PC-3 (cell line): Measurements from ENCODE around the gene ASXL2. TPM values are rescaled to one million over a fixed set of nuclear protein-coding genes. Genes with fewer than 3 reads are reported as not detected.
"Not testable (repeated sequence)": the region's sequence is repeated elsewhere in the genome, so short reads cannot be mapped to it uniquely, and the experiment has no call there.

Experiments
- ATAC-seq: fragments of 200-7000 bp; cut with Tn5 transposase; 2 replicates; pipeline ENCODE4 v1.9.1; 2020; ENCODE audit warnings: mild to moderate bottlenecking, moderate library complexity
- BruUV-seq: library from RNA; stranded (reverse); fragments of 400-500 nt; replicated peaks from 2 replicates; lab custom pipeline; 2021; lab: Mats Ljungman, UMichigan
- CTCF ChIA-PET: fragments of 300-600 bp; sonication (Branson Sonifier 250); formaldehyde crosslinking; loops from one replicate; lab custom pipeline; 2022; ENCODE audit warnings: antibody characterized with exemption; lab: Charles Lee
- POLR2A ChIA-PET: fragments of 300-600 bp; sonication (Branson Sonifier 250); formaldehyde crosslinking; loops from one replicate; lab custom pipeline; 2022; ENCODE audit warnings: antibody characterized with exemption; ENCODE audit not compliant: unreplicated experiment; lab: Charles Lee
- DNase-seq: peaks from one replicate; pipeline ENCODE4 v3.0.0-alpha.2; 2015
- H2AFZ ChIP-seq: fragments of 300-600 bp; sonication (generic); 2 replicates; pipeline ENCODE4 v1.6.0; 2016; ENCODE audit warnings: antibody characterized with exemption, low read length
- H3F3A ChIP-seq: fragments of 300-600 bp; sonication (generic); one replicate; pipeline ENCODE4 v1.6.0; 2017; ENCODE audit warnings: antibody characterized with exemption, low read length, control low read depth, mild to moderate bottlenecking; ENCODE audit not compliant: unreplicated experiment
- H3K27ac ChIP-seq: fragments of 300-600 bp; sonication (generic); 2 replicates; pipeline ENCODE4 v1.5.1; 2016; ENCODE audit warnings: mild to moderate bottlenecking, low read length
- H3K27me3 ChIP-seq: fragments of 300-600 bp; sonication (generic); 2 replicates; pipeline ENCODE4 v1.6.1; 2016; ENCODE audit warnings: low read length, mixed read lengths
- H3K36me3 ChIP-seq: fragments of 300-600 bp; sonication (generic); 2 replicates; pipeline ENCODE4 v1.6.1; 2016; ENCODE audit warnings: low read depth, mixed run types, low read length, mixed read lengths
- H3K4me1 ChIP-seq: fragments of 300-600 bp; sonication (generic); 2 replicates; pipeline ENCODE4 v1.5.1; 2016; ENCODE audit warnings: low read length; ENCODE audit not compliant: insufficient read depth
- H3K4me2 ChIP-seq: fragments of 300-600 bp; sonication (generic); 2 replicates; pipeline ENCODE4 v1.6.0; 2016; ENCODE audit warnings: low read length
- H3K4me3 ChIP-seq: fragments of 300-600 bp; sonication (generic); 2 replicates; pipeline ENCODE4 v1.5.1; 2016; ENCODE audit warnings: mild to moderate bottlenecking, low read length, mixed read lengths
- H3K79me2 ChIP-seq: fragments of 300-600 bp; sonication (generic); 2 replicates; pipeline ENCODE4 v1.6.1; 2017; ENCODE audit warnings: low read length, mixed read lengths
- H3K9ac ChIP-seq: fragments of 300-600 bp; sonication (generic); 2 replicates; pipeline ENCODE4 v1.6.0; 2016; ENCODE audit warnings: mild to moderate bottlenecking, low read length
- H3K9me2 ChIP-seq: fragments of 300-600 bp; sonication (generic); replicated peaks from 2 replicates; pipeline ENCODE4 v1.6.1; 2016; ENCODE audit warnings: mixed run types, low read length, mixed read lengths
- H3K9me3 ChIP-seq: fragments of 300-600 bp; sonication (generic); 2 replicates; pipeline ENCODE4 v1.6.1; 2016; ENCODE audit warnings: low read length, mixed read lengths
- H4K20me1 ChIP-seq: fragments of 300-600 bp; sonication (generic); 2 replicates; pipeline ENCODE4 v1.6.1; 2016; ENCODE audit warnings: low read length, mixed read lengths
- CTCF ChIP-seq: fragments of 300-600 bp; sonication (generic); conservative IDR thresholded peaks from 2 replicates; pipeline ENCODE4 v1.5.1; 2017; ENCODE audit warnings: antibody characterized with exemption, low read depth, mild to moderate bottlenecking, low read length
- EZH2 ChIP-seq: fragments of 300-600 bp; sonication (generic); IDR thresholded peaks from one replicate; pipeline ENCODE4 v1.6.1; 2017; ENCODE audit warnings: antibody characterized with exemption, mild to moderate bottlenecking, low read length; ENCODE audit not compliant: unreplicated experiment
- EZH2phosphoT487 ChIP-seq: fragments of 300-600 bp; sonication (generic); IDR thresholded peaks from 2 replicates; pipeline ENCODE4 v1.6.1; 2018; ENCODE audit warnings: mild to moderate bottlenecking, antibody characterized with exemption, low read length, borderline replicate concordance
- intact Hi-C: fragments of 100-400 bp; cut with micrococcal nuclease; formaldehyde crosslinking; loops from 2 replicates; pipeline ENCODE4 v1.9.0; 2023
- total RNA-seq: library from RNA; depleted of rRNA; stranded (reverse); fragments of >200 nt; gene quantifications from 2 replicates; pipeline ENCODE4 v1.2.3, GENCODE V29; 2014

Gene ASXL2
- total RNA-seq, 1 experiment from 2014 or later = 11.5 TPM

GRCh38 chr2:25912851-25913695 is 34.8 kb upstream of the ASXL2 start:
- intact Hi-C loops = no loop called here
- Histone ChIP-seq H3K27me3 (no peaks in the 10 kb centered on the region), H3K4me2 (no peak overlapping the region), H3K9ac (no peak overlapping the region), H3K9me3 (no peaks in the 10 kb centered on the region), H3K36me3 (no peaks in the 10 kb centered on the region), H3K9me2 (no peaks in the 10 kb centered on the region), H3K4me3 (no peak overlapping the region), H4K20me1 (no peaks in the 10 kb centered on the region), H3K27ac (no peak overlapping the region), H2AFZ (peak overlapping the region; percentile 37; the same call in 1 of the 2 replicates), H3K4me1 (no peaks in the 10 kb centered on the region), H3F3A (no peaks in the 10 kb centered on the region), H3K79me2 (no peaks in the 10 kb centered on the region)
- ChIA-PET POLR2A (no interaction called here), CTCF (no interaction called here)
- ATAC-seq = peak; percentile 45; the same call in 1 of the 2 replicates
- TF ChIP-seq CTCF = no peak
- DNase-seq = peak; percentile 8
- BruUV-seq = no TSS peak

- H3K4me1 ChIP-seq, H3K4me3 ChIP-seq, H3K4me2 ChIP-seq, H3K27ac ChIP-seq, H3K36me3 ChIP-seq, CTCF ChIA-PET, POLR2A ChIA-PET, H3K9me3 ChIP-seq, H3K79me2 ChIP-seq, DNase-seq, H3K9me2 ChIP-seq, BruUV-seq, H3K9ac ChIP-seq, H3K27me3 ChIP-seq, H4K20me1 ChIP-seq, intact Hi-C loops, H2AFZ ChIP-seq, ATAC-seq, H3F3A ChIP-seq: not testable (repeated sequence)
Observed at GRCh38 chr2:25909574-25909973, 31.3 kb upstream of the ASXL2 start.

GRCh38 chr2:25905126-25905525 is 26.8 kb upstream of the ASXL2 start:
- Histone ChIP-seq H3K9me2 (no peaks in the 10 kb centered on the region), H3K36me3 (no peaks in the 10 kb centered on the region), H3K79me2 (no peaks in the 10 kb centered on the region), H4K20me1 (no peaks in the 10 kb centered on the region), H3K27ac (no peak overlapping the region), H3K4me3 (no peak overlapping the region), H3K9me3 (no peaks in the 10 kb centered on the region), H3K9ac (no peak overlapping the region), H3K4me2 (no peak overlapping the region), H3K4me1 (no peaks in the 10 kb centered on the region), H2AFZ (no peak overlapping the region), H3F3A (no peaks in the 10 kb centered on the region), H3K27me3 (no peaks in the 10 kb centered on the region)
- ATAC-seq = no peak
- TF ChIP-seq EZH2phosphoT487 (no peak), CTCF (no peak), EZH2 (no peak)
- no TSS peak for BruUV-seq
- POLR2A ChIA-PET = no interaction called here
- intact Hi-C loops = no loop called here
- DNase-seq = no peak
- CTCF ChIA-PET = no interaction called here
